GM12891 (cell line): ENCODE measurements around the gene PORCN.

Experiments
- DNase-seq: peaks from one replicate; pipeline ENCODE4 v3.0.0; 2011; ENCODE audit warnings: low spot score; ENCODE audit not compliant: insufficient read length
- FAIRE-seq: peaks from 2 replicates; lab custom pipeline; 2011; peaks lifted over from hg19 to GRCh38; lab: Jason Lieb, UNC
- PAX5 ChIP-seq: IDR thresholded peaks from 2 replicates; pipeline ENCODE4 v1.6.1; 2011; ENCODE audit warnings: low read length, moderate library complexity, mild to moderate bottlenecking; ENCODE audit not compliant: insufficient read depth, severe bottlenecking
- POLR2A ChIP-seq: IDR thresholded peaks from 2 replicates; pipeline ENCODE4 v1.6.1; 2011; ENCODE audit warnings: low read depth, low read length, control low read depth
- POLR2AphosphoS5 ChIP-seq: IDR thresholded peaks from 2 replicates; pipeline ENCODE4 v1.6.1; 2011; ENCODE audit warnings: low read depth, low read length, control low read depth
- POU2F2 ChIP-seq: IDR thresholded peaks from 2 replicates; pipeline ENCODE4 v1.6.1; 2011; ENCODE audit warnings: low read depth, mild to moderate bottlenecking, control low read depth, low read length, moderate library complexity
- SPI1 ChIP-seq: IDR thresholded peaks from 2 replicates; pipeline ENCODE4 v1.6.1; 2011; ENCODE audit warnings: low read depth, low read length, control low read depth
- TAF1 ChIP-seq: IDR thresholded peaks from 2 replicates; pipeline ENCODE4 v1.6.1; 2011; ENCODE audit warnings: low read depth, low read length, control low read depth

PORCN gene

DNA sequence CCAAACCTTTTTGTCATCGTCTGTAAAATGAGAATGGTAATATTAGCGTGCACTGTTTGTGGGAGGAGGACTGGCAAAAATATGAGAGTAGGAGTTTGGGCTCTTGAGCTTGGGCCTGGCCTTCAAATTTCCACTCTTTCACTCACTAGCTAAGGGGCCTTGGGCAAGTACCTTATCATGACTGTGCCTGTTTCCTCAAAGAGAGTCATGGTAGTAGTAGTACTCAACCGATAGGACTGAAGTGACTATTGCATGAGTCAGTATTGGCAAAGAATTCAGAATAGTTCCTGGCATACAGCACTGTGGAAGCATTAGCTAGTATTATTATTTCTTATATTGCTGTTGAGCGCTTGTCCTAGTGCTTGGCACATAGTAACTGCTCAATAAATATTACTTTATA lies 49.5 kb downstream of the PORCN start:
- FAIRE-seq = no peak
- TF ChIP-seq POLR2AphosphoS5 (no peak), PAX5 (no peak), SPI1 (no peak), POLR2A (no peak), TAF1 (no peak), POU2F2 (no peak)

DNA sequence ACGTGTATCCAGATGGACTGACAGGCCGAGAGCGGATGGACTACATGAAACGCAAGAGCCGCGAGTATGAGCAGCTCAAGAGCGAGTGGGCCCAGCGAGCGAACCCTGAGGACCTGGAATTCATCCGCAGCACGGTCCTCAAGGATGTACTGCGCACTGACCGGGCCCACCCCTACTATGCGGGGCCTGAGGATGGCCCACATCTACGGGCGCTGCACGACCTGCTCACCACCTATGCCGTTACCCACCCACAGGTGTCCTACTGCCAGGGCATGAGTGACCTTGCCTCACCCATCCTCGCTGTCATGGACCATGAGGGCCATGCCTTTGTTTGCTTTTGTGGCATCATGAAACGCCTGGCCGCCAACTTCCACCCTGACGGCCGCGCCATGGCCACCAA lies 50.8 kb downstream of the PORCN start:
- no peak for FAIRE-seq
- DNase-seq = no peak
- TF ChIP-seq POLR2A = no peak
- TF ChIP-seq TAF1 = no peak
- no peak for TF ChIP-seq PAX5
- no peak for TF ChIP-seq POU2F2
- no peak for TF ChIP-seq POLR2AphosphoS5
- TF ChIP-seq SPI1 = no peak

More for the DNA sequence above, 49.5 kb downstream of the PORCN start:
- DNase-seq = no peak

DNA sequence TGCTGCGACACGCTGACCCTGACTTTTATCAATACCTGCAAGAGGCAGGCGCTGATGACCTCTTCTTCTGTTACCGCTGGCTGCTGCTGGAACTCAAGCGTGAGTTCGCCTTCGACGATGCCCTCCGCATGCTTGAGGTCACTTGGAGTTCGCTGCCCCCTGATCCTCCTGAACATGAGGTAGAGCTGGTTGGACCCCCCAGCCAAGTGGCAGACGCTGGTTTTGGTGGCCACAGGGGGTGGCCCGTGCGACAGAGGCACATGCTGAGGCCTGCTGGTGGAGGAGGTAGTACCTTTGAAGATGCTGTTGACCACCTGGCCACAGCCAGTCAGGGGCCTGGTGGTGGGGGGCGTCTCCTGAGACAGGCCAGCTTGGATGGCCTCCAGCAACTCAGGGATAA lies 51.3 kb downstream of the PORCN start:
- TF ChIP-seq PAX5 (no peak), TAF1 (no peak), POLR2AphosphoS5 (no peak), POLR2A (no peak), SPI1 (no peak), POU2F2 (no peak)
- no peak for FAIRE-seq
- no peak for DNase-seq

DNA sequence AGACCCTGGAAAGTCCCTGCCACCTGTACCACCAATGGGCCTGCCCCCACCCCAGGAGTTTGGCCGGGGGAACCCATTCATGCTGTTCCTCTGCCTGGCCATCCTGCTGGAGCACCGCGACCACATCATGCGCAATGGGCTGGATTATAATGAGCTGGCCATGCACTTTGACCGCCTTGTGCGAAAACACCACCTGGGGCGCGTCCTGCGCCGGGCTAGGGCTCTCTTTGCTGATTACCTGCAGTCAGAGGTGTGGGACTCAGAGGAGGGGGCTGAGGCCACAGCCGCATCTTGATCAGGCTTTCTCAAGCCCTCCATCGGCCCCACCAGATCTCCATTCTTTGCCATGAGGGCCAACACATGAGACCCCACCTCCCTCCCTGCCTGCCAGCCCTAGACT lies 51.9 kb downstream of the PORCN start:
- FAIRE-seq = no peak
- DNase-seq = no peak
- TF ChIP-seq POLR2AphosphoS5 = no peak
- TF ChIP-seq TAF1 = no peak
- no peak for TF ChIP-seq SPI1
- TF ChIP-seq POU2F2 = no peak
- TF ChIP-seq PAX5 = no peak
- no peak for TF ChIP-seq POLR2A

DNA sequence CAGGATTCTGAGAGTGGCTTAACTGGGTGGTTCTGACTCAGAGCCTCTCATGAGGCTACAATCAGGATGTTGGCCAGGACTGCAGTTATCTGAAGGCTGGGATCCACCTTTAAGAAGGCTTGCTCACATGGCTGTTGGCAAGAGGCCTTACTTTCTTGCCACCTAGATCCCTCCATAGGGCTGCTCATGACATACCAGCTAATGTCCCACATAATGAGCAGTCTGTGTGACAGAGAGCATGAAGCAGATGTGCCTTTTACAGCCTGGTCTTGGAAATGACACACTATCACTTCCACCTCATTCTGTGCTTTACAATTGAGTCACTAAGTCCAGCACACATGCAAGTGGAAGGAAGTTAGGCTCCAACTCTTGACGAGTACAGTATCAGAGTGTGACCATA lies 61.2 kb downstream of the PORCN start:
- no peak for DNase-seq
- FAIRE-seq = peak; percentile 78
- TF ChIP-seq SPI1 (peak; percentile 37; the same call in 1 of the 2 replicates), TAF1 (no peak)
